NCI-H146 treated with DMSO at 0.1 percent for 48 hours (cell line): ENCODE results near the gene PIPOX.

ENCODE experiments used
- DNase-seq: peaks from one replicate; lab custom pipeline; 2025; ENCODE audit not compliant: unreplicated experiment; lab: John Stamatoyannopoulos, UW

Gene PIPOX

DNA sequence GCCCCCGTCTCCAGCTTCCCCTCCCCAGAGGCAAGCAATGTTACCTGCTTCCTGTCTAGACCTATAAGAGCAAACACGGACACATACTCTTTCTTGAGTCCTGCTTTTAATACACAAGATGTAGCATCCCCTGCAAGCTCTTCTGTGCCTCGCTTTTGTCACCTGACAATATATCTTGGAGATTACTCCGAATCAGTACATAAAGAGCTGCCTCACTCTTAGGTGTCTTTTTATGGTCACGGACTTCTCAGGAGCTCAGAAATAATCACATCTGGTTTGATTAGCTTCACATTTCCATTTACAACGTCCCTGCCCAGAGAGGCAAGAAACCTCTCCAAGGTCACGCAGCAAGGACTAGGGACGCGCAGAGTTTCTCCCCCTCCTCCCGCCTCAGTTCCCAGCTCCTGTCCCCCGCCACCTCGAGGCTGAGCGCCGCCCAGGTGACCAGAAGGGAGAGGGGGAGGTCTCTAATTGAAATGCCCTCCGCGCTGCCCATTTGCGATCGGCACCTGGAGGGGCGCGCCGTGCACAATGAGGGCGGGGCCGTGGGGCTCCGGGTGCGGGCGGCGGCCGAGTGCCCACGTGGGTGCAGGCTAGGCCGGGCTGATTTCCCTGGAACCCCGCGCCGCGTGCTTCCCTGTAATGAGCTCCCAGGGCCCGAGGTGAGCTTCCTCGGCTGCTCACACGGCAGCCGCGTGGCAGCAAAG lies 23.3 kb upstream of the PIPOX start:
- peak; percentile 76 for DNase-seq

DNA sequence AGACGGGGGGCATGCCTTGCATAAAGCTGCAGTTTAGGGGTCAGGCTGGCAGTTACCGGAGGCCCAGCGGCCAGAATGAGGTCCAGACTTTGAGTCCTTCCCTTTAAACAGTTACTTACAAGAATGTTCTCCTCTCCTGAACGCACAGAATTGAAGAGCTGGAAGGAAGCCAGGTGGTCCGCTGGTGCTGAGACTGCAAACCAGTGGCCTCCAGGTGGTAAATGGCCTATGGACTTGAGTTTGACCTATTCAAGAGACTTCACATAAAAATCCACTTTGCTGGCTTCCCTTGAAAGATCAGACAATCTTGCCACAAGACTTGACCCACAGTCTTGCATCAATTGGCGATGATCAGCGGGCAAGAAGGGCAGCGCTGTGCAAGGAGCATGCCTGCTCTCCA lies 22.4 kb upstream of the PIPOX start:
- DNase-seq, result no peak

DNA sequence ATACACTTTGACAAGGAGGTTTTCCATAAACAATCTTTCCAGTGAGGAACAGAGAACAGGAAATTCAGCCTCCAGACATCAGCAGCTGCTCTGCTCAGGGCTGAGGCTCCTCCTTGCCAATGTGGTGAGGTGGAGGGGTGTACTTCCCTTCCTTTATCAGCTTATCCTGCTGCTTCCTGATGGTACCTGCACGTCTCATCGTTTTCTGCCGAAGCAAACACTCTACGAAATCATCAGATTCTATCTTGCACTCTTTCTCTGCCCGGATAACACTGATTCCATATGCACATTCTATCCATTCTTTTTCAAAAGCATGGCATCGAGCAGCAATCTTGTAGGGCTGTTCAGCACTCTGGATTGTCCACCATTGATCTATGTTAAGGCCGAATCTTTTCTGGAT lies 21.7 kb upstream of the PIPOX start:
- no peak for DNase-seq

DNA sequence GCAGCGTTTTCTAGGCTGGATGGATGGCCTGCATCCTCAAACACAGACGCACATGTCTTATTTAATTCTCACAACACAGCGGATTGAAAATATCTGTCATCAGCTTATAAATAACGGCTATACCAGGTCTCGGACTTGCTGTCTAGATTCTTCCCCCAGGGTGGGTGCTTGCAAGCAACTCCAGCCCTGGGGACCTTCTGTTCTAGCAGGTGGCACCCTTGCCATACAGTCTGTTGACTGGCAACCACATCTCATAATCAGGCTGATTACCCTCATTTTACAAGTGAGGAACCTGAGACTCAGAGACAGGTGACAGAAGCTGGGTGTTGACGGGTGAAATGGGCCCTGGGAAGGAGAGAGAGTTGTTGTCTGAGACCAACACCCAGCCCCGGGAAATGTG lies 20.9 kb upstream of the PIPOX start:
- DNase-seq, result no peak

DNA sequence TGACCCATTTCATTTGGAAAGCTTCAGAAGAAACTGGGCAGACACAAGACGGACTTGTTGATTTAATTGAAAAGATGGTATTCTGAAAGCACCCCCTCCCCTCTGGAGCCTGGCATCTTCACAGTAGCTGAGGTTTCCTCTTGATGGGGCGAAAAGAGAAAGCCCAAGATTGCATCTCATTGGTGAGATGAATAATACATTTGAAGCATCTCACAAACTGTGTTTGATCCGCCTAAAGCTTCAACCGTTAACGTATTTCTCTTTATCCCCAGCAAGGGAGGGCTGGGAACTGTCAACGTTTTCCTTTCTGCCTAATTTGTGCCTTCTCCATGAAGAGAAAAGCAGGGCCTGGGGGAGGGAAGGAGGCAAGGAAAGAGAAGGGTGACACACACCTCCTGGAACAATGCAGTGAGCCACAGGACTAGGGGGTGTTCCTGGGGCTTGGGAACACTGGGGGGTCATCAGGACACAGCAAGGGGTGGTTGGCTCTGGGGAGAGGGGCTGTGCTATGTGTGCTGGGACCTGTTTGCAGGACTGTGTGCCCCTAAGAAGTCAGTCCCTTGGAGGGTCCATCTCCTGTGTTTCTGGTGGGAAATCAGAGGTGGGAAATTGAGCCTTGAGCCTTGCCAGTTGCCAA lies 18.5 kb upstream of the PIPOX start:
- DNase-seq, result no peak

DNA sequence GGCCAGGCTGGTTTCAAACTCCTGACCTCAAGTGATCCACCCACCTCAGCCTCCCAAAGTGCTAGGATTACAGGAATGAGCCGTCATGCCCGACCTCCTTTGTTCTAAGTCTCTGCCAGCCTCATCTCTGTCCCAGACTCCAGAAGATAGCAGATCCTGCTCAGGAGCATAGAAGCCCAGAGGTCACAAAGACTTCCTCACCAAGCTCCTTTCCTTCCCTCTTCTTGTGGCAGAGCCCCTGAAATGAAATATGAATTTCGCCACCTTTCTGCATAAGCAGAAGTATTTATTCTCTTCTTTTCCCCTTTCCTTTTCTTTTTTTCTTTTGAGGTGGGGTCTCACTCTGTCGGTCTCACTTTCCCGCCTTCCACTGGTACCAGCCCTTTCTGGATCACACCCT lies 11.5 kb upstream of the PIPOX start:
- DNase-seq, result no peak

DNA sequence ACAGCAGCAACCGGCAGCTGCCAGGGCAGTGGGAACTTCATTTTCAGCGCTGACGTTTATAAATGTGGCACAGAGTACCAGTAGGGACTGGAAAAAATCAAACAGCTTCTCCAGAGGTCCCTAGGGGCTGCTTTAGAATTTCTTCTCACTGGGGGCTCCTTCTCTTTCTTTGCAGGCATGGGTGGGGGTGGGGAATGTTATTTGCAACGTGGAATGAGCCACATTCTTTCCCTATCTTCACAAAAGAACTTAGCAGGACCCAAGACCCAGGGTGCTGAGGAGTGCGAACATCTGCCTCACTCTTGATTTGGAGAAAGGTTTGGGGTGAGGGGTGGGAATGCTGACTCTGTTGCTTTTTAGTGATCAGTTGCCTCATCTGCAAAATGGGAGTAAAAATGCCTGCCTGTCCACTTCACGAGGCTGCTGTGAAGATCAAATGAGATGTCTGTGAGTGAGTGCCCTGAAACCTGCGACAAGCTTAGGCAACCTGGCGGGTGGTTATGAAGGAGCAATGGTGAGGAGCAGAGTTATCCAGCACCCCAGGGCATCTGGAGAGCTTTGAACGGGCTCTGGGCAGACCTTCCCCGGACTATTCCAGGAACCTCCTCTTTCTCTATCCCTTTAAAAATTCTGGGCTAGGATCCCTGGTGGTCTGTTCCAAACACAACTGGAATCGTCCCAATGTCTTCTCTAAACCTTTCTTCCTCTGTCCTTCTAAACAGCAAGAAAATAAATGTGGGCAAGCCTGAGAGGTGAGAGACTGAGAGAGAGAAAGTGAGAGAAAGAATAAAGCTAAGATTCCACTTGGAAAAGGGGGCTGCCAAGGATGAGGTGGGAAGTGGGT lies 10.7 kb upstream of the PIPOX start:
- DNase-seq, result no peak

DNA sequence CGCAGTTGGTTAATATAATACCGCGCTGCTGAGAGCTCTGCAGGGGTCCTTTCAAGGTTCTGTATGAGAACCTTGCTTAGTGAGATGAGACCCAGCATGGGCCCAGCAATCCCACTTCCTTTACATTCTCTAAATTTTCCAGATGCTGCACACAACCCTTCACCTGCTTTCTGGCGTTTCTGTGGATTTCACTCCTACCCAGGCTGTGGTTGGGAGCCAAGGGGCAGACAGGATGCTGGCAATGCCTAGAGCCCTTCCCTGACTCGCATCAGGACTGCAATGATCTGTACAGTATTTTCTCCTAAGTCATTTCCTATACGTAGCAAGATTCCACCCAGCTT lies 10.1 kb upstream of the PIPOX start:
- peak; percentile 60 for DNase-seq

DNA sequence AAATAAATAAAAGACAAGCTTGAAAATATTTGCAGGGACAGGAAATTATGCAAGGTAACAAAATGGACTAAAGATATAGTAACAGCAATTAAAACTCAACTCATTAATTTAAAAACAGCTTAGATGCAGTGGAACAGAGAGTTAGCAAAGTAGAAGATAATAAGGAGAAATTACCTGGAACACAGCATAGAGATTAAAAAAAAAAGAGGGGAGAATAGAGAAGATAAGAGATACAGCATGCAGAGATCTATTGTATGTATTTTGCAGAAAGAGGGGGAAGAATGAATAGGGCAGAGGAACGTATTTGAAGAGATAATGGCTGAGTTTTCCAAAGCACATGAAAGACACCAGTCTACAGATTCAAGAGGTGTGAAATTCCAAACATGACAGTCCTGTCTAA lies 8.4 kb upstream of the PIPOX start:
- DNase-seq, result no peak

DNA sequence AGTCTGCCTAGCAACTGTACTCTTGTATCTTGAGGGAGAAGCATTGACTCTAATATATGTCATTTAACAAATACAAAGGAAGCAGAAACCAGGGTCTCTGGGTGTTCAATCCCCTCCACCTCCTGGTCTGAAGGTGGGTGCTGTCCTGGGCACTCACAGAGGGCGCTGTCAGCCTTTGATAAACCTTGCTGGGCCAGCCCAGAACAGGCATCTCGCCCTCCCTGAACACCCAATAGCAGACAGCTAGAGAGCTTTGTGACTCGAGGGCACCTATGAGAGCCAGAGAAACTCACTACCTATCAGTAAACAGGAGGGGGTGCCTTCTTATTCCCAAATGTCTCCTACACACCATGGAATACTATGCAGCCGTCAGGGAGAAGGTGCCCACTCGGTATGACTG lies 6.4 kb upstream of the PIPOX start:
- DNase-seq, result no peak

DNA sequence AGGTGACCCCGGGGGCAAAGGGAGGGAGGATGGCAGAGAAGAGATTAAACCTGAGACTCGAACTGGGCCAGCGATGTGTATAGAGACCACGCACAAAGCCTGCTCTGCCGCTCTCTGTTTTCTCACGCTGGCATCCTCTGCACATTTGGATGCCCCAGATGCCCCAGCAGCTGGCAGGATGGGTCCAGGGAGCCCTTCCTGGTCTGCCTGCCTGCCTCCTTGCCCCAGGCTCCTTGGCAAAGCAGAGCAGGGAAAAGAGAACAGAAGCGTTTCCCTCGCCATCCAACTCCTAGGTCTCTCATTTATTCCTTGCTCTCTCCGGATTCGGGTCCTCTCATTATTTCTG lies 5.2 kb upstream of the PIPOX start:
- no peak for DNase-seq

DNA sequence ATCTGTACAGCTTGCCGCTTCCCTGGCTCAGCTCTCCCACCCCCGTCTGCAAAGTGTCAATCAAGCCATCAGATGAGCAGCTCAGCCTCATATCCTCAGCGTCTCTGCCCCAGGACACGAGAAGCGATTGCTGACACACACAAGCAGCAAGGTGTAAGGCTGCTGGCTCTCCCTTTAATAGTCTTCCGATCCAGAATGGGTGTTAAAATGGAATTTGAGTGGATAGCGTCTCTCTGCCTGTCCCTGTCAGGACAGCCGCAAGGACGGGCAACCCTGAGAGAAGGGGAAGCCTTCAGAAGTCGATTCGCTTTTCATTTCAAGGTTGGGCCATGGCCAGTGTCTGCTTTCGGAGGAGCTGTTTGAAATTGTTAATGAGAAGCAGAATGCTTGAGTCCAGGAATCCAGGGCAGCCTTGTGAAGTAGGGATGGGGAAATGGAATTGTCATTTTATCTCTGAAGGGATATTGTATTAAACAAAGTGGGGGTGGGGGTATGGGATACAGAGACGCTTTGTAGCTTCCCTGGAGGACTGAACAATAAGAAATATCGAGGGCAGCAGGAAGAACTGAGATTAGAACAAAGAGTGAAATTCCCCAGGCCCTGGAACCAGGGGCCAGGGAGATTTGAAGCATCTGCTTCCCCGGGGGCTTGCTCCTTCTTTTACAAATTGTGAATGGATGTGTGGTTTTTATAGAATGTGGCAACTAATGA lies 4.7 kb upstream of the PIPOX start:
- no peak for DNase-seq

DNA sequence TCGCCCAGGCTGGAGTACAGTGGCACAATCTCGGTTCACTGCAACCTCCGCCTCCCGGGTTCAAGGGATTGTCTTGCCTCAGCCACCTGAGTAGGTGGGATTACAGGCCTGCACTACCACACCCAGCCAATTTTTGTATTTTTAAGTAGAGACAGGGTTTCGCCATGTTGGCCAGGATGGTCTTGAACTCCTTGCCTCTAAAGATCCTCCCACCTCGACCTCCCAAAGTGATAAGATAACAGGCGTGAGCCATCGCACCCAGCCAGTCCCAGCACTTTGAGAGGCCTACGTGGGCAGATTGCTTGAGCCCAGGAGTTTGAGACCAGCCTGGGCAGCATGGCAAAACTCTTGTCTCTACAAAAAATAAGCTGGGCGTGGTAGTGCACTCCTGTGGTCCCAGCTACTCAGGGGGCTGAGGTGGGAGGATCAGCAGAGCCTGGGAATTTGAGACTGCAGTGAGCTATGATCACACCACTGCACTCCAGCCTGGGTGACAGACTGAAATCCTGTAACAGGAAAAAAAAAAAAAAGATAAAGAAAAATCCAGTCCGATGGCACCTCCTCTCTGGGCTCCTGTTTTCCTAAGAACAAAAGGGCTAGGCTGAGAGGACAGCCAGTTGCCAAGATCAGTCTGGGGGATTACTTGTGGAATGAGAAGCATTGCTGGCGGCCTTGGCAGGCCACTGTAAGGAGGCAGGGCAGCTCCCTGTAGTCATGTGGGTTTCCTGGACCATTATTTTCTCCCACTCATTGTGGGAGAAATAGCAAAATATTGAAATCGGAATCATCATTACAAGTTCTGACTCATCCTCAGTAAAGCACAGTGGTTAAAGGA lies 3.0 kb upstream of the PIPOX start:
- DNase-seq, result no peak

DNA sequence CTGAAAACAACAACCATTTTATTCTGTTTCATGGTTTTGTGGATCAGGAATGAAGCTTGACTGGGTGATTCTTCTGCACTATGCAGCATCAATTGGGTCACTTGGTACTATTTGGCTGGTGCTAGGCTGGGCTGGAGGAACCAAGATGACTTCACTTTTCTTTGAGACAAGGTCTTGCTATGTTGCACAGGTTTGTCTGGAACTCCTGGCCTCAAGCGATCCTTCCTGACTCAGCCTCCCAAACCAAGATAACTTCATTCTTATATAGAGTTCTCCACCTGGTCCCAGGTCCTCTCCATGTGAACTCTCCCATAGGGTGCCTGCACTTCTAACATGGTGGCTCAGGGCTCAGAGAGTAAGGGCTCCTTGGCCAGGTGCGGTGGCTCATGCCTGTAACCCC lies 1.9 kb upstream of the PIPOX start:
- DNase-seq, result no peak

DNA sequence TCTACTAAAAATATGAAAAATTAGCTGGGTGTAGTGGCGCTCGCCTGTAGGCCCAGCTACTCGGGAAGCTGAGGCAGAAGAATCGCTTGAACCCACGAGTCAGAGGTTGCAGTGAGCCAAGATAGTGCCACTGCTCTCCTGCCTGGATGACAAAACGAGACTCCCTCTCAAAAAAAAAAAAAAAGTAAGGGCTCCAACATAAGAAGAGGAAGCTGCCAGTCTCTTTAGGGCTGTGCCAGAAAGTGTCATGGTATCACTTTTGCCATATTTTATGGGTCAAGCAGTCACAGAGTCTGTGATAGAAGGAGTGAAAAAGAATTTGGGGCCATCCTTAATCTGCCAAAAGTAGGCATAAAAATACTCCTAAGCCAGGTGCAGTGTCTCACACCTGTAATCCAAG lies 1.4 kb upstream of the PIPOX start:
- DNase-seq, result no peak

DNA sequence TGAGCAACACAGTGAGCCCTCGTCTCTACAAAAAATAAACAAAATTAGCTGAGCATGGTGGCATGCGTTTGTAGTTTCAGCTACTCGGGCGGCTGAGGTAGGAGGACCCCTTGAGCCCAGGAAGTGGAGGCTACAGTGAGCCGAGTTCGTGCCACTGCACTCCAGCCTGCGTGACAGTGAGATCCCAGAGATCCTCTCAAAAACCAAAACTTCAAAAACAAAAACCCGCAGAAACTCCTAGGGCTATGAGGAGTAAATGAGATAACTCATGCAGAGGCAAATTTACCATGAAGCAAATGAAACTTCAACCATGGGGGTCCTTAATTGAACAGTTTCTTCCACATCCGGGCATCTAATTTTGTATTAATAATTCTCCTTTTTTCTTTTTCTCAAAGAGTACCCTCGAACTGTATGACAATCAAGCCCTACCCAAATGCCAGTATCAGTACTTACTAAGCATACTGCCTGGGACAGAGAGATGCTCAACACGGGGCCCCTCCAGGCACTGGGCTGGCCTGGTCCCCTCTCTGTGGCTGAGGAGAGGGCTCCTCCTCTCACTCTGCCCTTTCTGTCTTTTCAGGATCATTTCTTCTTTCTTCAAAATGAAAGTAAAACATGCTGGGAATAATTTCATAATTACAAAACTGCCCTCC lies 789 bp upstream of the PIPOX start:
- DNase-seq, result no peak

DNA sequence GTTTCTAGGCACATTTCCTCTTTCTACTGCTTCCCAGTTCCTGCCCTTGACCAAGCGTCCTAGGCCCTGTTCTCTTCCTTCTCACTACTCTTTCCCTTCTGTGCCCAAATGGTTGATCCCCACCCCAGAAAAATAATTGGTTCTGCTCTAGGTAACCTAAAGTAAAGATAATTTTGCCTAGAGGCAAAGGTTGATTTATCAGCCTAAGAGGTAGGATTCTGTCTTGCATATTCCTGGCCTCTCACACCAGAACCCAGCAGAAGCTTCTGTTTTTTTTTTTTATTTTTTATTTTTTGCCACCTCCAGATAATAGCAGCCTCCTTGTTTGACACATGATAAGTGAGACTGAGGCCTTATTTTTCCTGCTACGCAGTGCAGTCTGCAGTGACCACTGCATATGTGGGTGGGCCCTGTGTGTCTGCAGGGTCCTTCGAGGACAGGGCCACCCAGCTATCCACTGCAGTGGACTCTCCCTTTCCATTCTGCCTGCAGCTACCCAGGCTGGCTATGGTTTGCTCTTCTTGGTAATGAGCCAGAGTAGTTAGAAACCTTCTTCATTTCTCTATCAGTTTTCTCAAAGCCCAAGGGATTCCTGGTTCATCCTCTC lies 701 bp downstream of the PIPOX start:
- no peak for DNase-seq

DNA sequence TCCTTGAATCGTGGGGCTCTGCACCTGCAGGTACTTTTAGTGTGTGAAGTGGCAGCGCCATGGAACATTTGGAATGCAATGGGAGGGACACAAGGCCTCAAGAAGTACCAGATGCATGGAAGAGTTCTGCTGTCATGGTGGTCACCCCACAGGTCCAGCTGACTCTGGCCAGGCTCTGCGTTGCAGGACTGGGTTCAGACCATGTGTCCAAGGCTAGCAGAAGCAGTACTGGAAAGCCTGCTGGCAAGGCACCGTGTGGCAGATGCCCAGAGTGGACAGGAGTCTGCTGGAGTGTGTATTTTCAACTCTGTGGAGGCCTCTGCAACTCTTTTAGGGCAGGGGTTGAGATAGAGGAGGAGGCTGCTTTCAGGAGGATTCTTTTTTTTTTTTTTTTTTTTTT lies 2.1 kb downstream of the PIPOX start:
- no peak for DNase-seq

DNA sequence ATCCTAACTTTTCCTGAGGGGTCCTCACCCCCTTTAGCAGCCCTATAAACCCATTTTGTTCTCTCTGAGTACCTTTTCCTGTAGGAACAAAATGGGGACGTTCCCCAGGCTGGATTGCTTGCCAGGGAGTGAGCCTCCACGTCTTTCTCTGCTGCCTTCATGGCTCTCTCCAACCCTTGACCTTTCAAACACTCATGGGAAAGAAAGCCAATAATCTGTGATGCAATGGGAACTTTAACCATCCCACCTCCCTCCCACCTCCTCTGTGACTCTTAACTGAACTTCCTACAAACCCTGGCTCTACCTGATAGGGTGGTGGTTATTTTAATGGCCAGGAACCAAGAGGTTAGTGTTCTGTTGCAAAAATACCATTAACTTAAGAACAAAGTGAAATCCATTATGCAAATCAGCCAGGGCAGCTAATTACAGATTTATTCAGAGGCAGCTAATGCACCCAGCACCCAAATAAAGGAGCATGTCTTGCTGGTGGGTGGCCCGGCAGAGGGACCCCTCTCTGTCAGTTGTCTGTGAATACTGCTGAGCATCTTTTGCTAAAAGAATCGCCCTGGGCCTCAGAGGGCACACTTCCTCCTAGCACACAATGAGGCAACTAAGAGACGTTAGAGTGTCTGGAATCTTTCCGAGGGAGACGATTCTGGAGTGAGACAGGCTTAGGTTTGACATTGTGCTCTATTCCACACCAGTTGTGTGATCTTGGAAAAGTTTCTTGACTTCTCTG lies 3.0 kb downstream of the PIPOX start:
- DNase-seq, result no peak
